T-cell (primary cell): ENCODE results near the gene HECTD4. TPM values are rescaled to one million over a fixed set of nuclear protein-coding genes. Genes with fewer than 3 reads are reported as not detected.

Experiments
- ATAC-seq, 4 experiments: fragments of 200-7000 bp in 3 of 4; fragments of 150-1000 bp in 1 of 4; cut with Tn5 transposase; replicated peaks in 1 of 4; 1 replicate in 3 of 4; 2 replicates in 1 of 4; pipeline ENCODE4 v1.10.0; 2021; ENCODE audit warnings: moderate library complexity in 3 of 4, mild to moderate bottlenecking in 2 of 4, moderate number of reproducible peaks in 1 of 4
- CTCF ChIA-PET, 2 donors: fragments of 300-600 bp; sonication (Branson Sonifier 250); formaldehyde crosslinking; loops; one replicate each; lab custom pipeline; 2022; ENCODE audit warnings: antibody characterized with exemption in 2 of 2; lab: Charles Lee
- POLR2A ChIA-PET, 2 donors: fragments of 300-600 bp; sonication (Branson Sonifier 250); formaldehyde crosslinking; loops; one replicate each; lab custom pipeline; 2022; ENCODE audit warnings: antibody characterized with exemption in 2 of 2; lab: Charles Lee
- DNase-seq, 35 experiments: peaks; one replicate each; pipeline versions ENCODE4 v3.0.0 to v3.0.0-alpha.2; 2013 to 2023
- H3K27ac ChIP-seq: one replicate; pipeline ENCODE4 v1.5.1; 2013; ENCODE audit warnings: low read length
- H3K27me3 ChIP-seq, 2 experiments: replicated peaks in 1 of 2; 1 replicate in 1 of 2; 2 replicates in 1 of 2; pipeline versions ENCODE4 v1.6.1 to v1.7.0; 2013; ENCODE audit warnings: low read length in 1 of 2, mixed read lengths in 1 of 2; ENCODE audit not compliant: control insufficient read depth in 2 of 2, insufficient read depth in 2 of 2; ENCODE audit errors: extremely low read depth in 1 of 2
- H3K36me3 ChIP-seq, 2 donors: 1 replicate in 1 of 2; 2 replicates in 1 of 2; pipeline versions ENCODE4 v1.6.1 to v1.7.0; 2013; ENCODE audit warnings: low read length in 1 of 2; ENCODE audit not compliant: control insufficient read depth in 2 of 2, insufficient read depth in 1 of 2; ENCODE audit errors: extremely low read depth in 1 of 2
- H3K4me1 ChIP-seq, 2 experiments: 1 replicate in 1 of 2; 2 replicates in 1 of 2; pipeline versions ENCODE4 v1.6.1 to v1.7.0; 2013; ENCODE audit warnings: low read length in 2 of 2, mixed read lengths in 1 of 2; ENCODE audit not compliant: insufficient read depth in 2 of 2, control insufficient read depth in 1 of 2; ENCODE audit errors: extremely low read depth in 1 of 2
- H3K4me3 ChIP-seq, 2 donors: 1 replicate in 1 of 2; 2 replicates in 1 of 2; pipeline versions ENCODE4 v1.5.1 to v1.7.0; 2013; ENCODE audit warnings: mild to moderate bottlenecking in 2 of 2, low read length in 1 of 2, moderate library complexity in 1 of 2; ENCODE audit not compliant: control insufficient read depth in 1 of 2; ENCODE audit errors: extremely low read depth in 1 of 2
- H3K9me3 ChIP-seq: 2 replicates; pipeline ENCODE4 v1.7.0; 2013
- H3K27ac Mint-ChIP-seq, 2 donors: one replicate each; pipeline ENCODE4 v1.8.0; 2020 to 2021; ENCODE audit warnings: mild to moderate bottlenecking in 2 of 2, mixed read lengths in 2 of 2
- H3K27me3 Mint-ChIP-seq, 2 donors: one replicate each; pipeline ENCODE4 v1.8.0; 2021 to 2022; ENCODE audit warnings: mixed read lengths in 2 of 2
- H3K36me3 Mint-ChIP-seq: one replicate; pipeline ENCODE4 v1.8.0; 2021; ENCODE audit warnings: mixed read lengths
- H3K4me1 Mint-ChIP-seq, 3 donors: one replicate each; pipeline ENCODE4 v1.8.0; 2020 to 2022; ENCODE audit warnings: mixed read lengths in 3 of 3, mild to moderate bottlenecking in 1 of 3
- H3K4me3 Mint-ChIP-seq, 3 donors: one replicate each; pipeline ENCODE4 v1.8.0; 2020 to 2022; ENCODE audit warnings: mild to moderate bottlenecking in 3 of 3, mixed read lengths in 3 of 3, moderate library complexity in 3 of 3
- H3K9me3 Mint-ChIP-seq, 3 donors: one replicate each; pipeline ENCODE4 v1.8.0; 2020 to 2022; ENCODE audit warnings: mixed read lengths in 3 of 3
- WGBS: methylation state at CpG from one replicate; pipeline ENCODE4 v1.1.5; 2013; ENCODE audit warnings: missing lambda C conversion rate; ENCODE audit not compliant: insufficient coverage; 5-methylcytosine and 5-hydroxymethylcytosine counted together
- total RNA-seq, 35 experiments: library from RNA in 6 of 35; stranded (reverse) in 6 of 35; fragments of 120-200 nt in 1 of 35; gene quantifications; one replicate each; pipeline versions ENCODE4 v1.2.1 to v1.2.4 and lab custom pipeline; 2013 to 2026

Gene HECTD4
- total RNA-seq, 5 donors from 2014 or later (not counting 1 experiment from before 2014, with no cell fraction given) = 49.7 to 58.5 (median 53.7) TPM

GRCh38 chr12:112322441-112322840, 59.8 kb downstream of the HECTD4 start:
- ChIA-PET POLR2A (interaction anchor here in 1 of 2 donors (0.6 kb wide), 1 partner anchor 14 kb away, joined by 14 read pairs; no protein-coding TSS in a partner anchor), CTCF (no interaction called here)
- no peak overlapping the region for H3K4me3 Mint-ChIP-seq
- H3K36me3 Mint-ChIP-seq = peaks cover 9% of the 10 kb centered on the region
- H3K27ac Mint-ChIP-seq = no peak overlapping the region
- Histone ChIP-seq H3K27ac (no peak overlapping the region), H3K9me3 (no peaks in the 10 kb centered on the region), H3K36me3 (peaks cover 0 to 12% of the 10 kb centered on the region in 2 donors), H3K27me3 (no peaks in the 10 kb centered on the region), H3K4me3 (no peak overlapping the region), H3K4me1 (peaks cover 0 to 4% of the 10 kb centered on the region in 2 experiments)
- peaks cover 17 to 32% (median 29%) of the 10 kb centered on the region in 3 donors for H3K4me1 Mint-ChIP-seq
- H3K9me3 Mint-ChIP-seq = no peaks in the 10 kb centered on the region
- H3K27me3 Mint-ChIP-seq = no peaks in the 10 kb centered on the region
- no peak for ATAC-seq
- no peak for DNase-seq
- no CpG with 5 or more reads among the region's 2 CpGs for WGBS

- H3K4me3 ChIP-seq = no peak overlapping the region
- Mint-ChIP-seq H3K27ac (no peak overlapping the region), H3K36me3 (peaks cover 14% of the 10 kb centered on the region), H3K4me3 (no peak overlapping the region), H3K4me1 (peaks cover 17 to 33% (median 32%) of the 10 kb centered on the region in 3 donors), H3K9me3 (no peaks in the 10 kb centered on the region), H3K27me3 (no peaks in the 10 kb centered on the region)
- H3K36me3 ChIP-seq = peaks cover 0 to 12% of the 10 kb centered on the region in 2 donors
- H3K27me3 ChIP-seq = no peaks in the 10 kb centered on the region
- H3K9me3 ChIP-seq = no peaks in the 10 kb centered on the region
- H3K4me1 ChIP-seq = peaks cover 0 to 4% of the 10 kb centered on the region in 2 experiments
- no peak for ATAC-seq
- no peak overlapping the region for H3K27ac ChIP-seq
- ChIA-PET CTCF (interaction anchor here in 1 of 2 donors (0.6 to 0.7 kb wide), 2 partner anchors 11 to 50 kb away, joined by 3 read pairs; no protein-coding TSS in a partner anchor), POLR2A (interaction anchor here in 1 of 2 donors (0.5 kb wide), 1 partner anchor 62 kb away, joined by 5 read pairs; no protein-coding TSS in a partner anchor)
- DNase-seq = no peak
Measured at GRCh38 chr12:112321245-112321644, 61.0 kb downstream of the HECTD4 start.

GRCh38 chr12:112319395-112319794, 62.8 kb downstream of the HECTD4 start:
- ATAC-seq = no peak
- no peak overlapping the region for H3K27ac Mint-ChIP-seq
- H3K4me3 Mint-ChIP-seq = no peak overlapping the region
- Histone ChIP-seq H3K4me1 (peaks cover 0 to 4% of the 10 kb centered on the region in 2 experiments), H3K27ac (no peak overlapping the region), H3K9me3 (no peaks in the 10 kb centered on the region), H3K4me3 (no peak overlapping the region), H3K36me3 (peaks cover 0 to 15% of the 10 kb centered on the region in 2 donors), H3K27me3 (no peaks in the 10 kb centered on the region)
- H3K36me3 Mint-ChIP-seq = peaks cover 17% of the 10 kb centered on the region
- H3K4me1 Mint-ChIP-seq = peaks cover 14 to 28% (median 27%) of the 10 kb centered on the region in 3 donors
- 93% methylated on average over 5 of the region's 12 CpGs for WGBS
- H3K27me3 Mint-ChIP-seq = no peaks in the 10 kb centered on the region
- H3K9me3 Mint-ChIP-seq = no peaks in the 10 kb centered on the region
- CTCF ChIA-PET = no interaction called here
- DNase-seq = no peak
- POLR2A ChIA-PET = no interaction called here

- POLR2A ChIA-PET = no interaction called here
- H3K27me3 ChIP-seq = no peaks in the 10 kb centered on the region
- H3K4me3 ChIP-seq = no peak overlapping the region
Measured at GRCh38 chr12:112317481-112317880, 64.8 kb downstream of the HECTD4 start.

GRCh38 chr12:112314981-112315380, 67.2 kb downstream of the HECTD4 start:
- no peaks in the 10 kb centered on the region for H3K9me3 ChIP-seq
- H3K4me1 Mint-ChIP-seq = peaks cover 0 to 5% (median 5%) of the 10 kb centered on the region in 3 donors
- H3K4me1 ChIP-seq = no peaks in the 10 kb centered on the region
- H3K4me3 Mint-ChIP-seq = no peak overlapping the region
- H3K27ac ChIP-seq = no peak overlapping the region
- 100% methylated on average over 4 of the region's 7 CpGs for WGBS
- ChIA-PET CTCF (no interaction called here), POLR2A (no interaction called here)
- no peaks in the 10 kb centered on the region for H3K27me3 Mint-ChIP-seq
- H3K27ac Mint-ChIP-seq = no peak overlapping the region
- no peak overlapping the region for H3K4me3 ChIP-seq
- no peaks in the 10 kb centered on the region for H3K27me3 ChIP-seq
- ATAC-seq (no peak), DNase-seq (no peak)
- H3K36me3 ChIP-seq = peaks cover 0 to 29% of the 10 kb centered on the region in 2 donors
- no peaks in the 10 kb centered on the region for H3K9me3 Mint-ChIP-seq
- peaks cover 33% of the 10 kb centered on the region for H3K36me3 Mint-ChIP-seq

More at GRCh38 chr12:112317481-112317880, 64.8 kb downstream of the HECTD4 start:
- Mint-ChIP-seq H3K4me1 (peaks cover 4 to 16% (median 14%) of the 10 kb centered on the region in 3 donors), H3K36me3 (peaks cover 25% of the 10 kb centered on the region), H3K9me3 (no peaks in the 10 kb centered on the region), H3K27me3 (no peaks in the 10 kb centered on the region), H3K4me3 (no peak overlapping the region), H3K27ac (no peak overlapping the region)
- DNase-seq (no peak), ATAC-seq (no peak)
- H3K4me1 ChIP-seq = no peaks in the 10 kb centered on the region
- H3K36me3 ChIP-seq = peaks cover 0 to 22% of the 10 kb centered on the region in 2 donors
- 90% methylated on average over 2 of the region's 6 CpGs for WGBS
- H3K27ac ChIP-seq = no peak overlapping the region
- CTCF ChIA-PET = no interaction called here
- H3K9me3 ChIP-seq = no peaks in the 10 kb centered on the region

GRCh38 chr12:112309797-112310196, 72.4 kb downstream of the HECTD4 start:
- H3K27me3 Mint-ChIP-seq = no peaks in the 10 kb centered on the region
- Histone ChIP-seq H3K4me3 (no peak overlapping the region), H3K27ac (no peak overlapping the region), H3K27me3 (no peaks in the 10 kb centered on the region), H3K9me3 (no peaks in the 10 kb centered on the region), H3K4me1 (no peaks in the 10 kb centered on the region), H3K36me3 (peaks cover 7 to 45% of the 10 kb centered on the region in 2 donors)
- H3K4me3 Mint-ChIP-seq = no peak overlapping the region
- H3K36me3 Mint-ChIP-seq = peaks cover 48% of the 10 kb centered on the region
- DNase-seq (no peak), ATAC-seq (no peak)
- no peaks in the 10 kb centered on the region for H3K9me3 Mint-ChIP-seq
- H3K4me1 Mint-ChIP-seq = peaks cover 0 to 2% (median 0%) of the 10 kb centered on the region in 3 donors
- ChIA-PET CTCF (interaction anchor here in 1 of 2 donors (0.6 kb wide), 1 partner anchor 185 kb away, joined by 3 read pairs; no protein-coding TSS in a partner anchor), POLR2A (interaction anchor here in 1 of 2 donors (0.6 kb wide), 1 partner anchor 41 kb away, joined by 3 read pairs; no protein-coding TSS in a partner anchor)
- WGBS = no CpG with 5 or more reads among the region's 2 CpGs
- H3K27ac Mint-ChIP-seq = no peak overlapping the region
